Natural killer cell (primary cell): ENCODE measurements around the gene SRSF3. TPM values are rescaled to one million over a fixed set of nuclear protein-coding genes. Genes with fewer than 3 reads are reported as not detected.

Source experiments
- ATAC-seq, 3 donors: fragments of 150-1000 bp in 2 of 3; fragments of 200-7000 bp in 1 of 3; cut with Tn5 transposase; 1 replicate in 1 of 3; 2 replicates in 2 of 3; pipeline ENCODE4 v1.10.0; 2021; ENCODE audit warnings: mild to moderate bottlenecking in 2 of 3, moderate library complexity in 2 of 3
- DNase-seq, 2 donors: peaks; one replicate each; pipeline versions ENCODE4 v3.0.0 to v3.0.0-alpha.2; 2013 to 2021; ENCODE audit warnings: mixed read lengths in 1 of 2
- H3K27ac ChIP-seq: one replicate; pipeline ENCODE4 v1.5.1; 2013; ENCODE audit warnings: mild to moderate bottlenecking, low read length
- H3K27me3 ChIP-seq: one replicate; pipeline ENCODE4 v1.6.1; 2013; ENCODE audit warnings: low read length; ENCODE audit not compliant: control insufficient read depth, insufficient read depth
- H3K36me3 ChIP-seq: one replicate; pipeline ENCODE4 v1.6.1; 2013; ENCODE audit warnings: low read length; ENCODE audit not compliant: control insufficient read depth, insufficient read depth
- H3K4me1 ChIP-seq: one replicate; pipeline ENCODE4 v1.6.1; 2013; ENCODE audit warnings: low read length; ENCODE audit not compliant: control insufficient read depth, insufficient read depth
- H3K4me3 ChIP-seq: one replicate; pipeline ENCODE4 v1.5.1; 2013; ENCODE audit warnings: low read length
- H3K9me3 ChIP-seq: one replicate; pipeline ENCODE4 v1.6.1; 2013; ENCODE audit warnings: low read length; ENCODE audit not compliant: control insufficient read depth, insufficient read depth
- H3K27ac Mint-ChIP-seq, 2 donors: one replicate each; pipeline ENCODE4 v1.8.0; 2022; ENCODE audit warnings: mild to moderate bottlenecking in 2 of 2, mixed read lengths in 2 of 2, moderate library complexity in 1 of 2
- H3K27me3 Mint-ChIP-seq, 2 donors: one replicate each; pipeline ENCODE4 v1.8.0; 2022; ENCODE audit warnings: low read depth in 2 of 2, mixed read lengths in 2 of 2
- H3K36me3 Mint-ChIP-seq: one replicate; pipeline ENCODE4 v1.8.0; 2022; ENCODE audit warnings: mixed read lengths
- H3K4me1 Mint-ChIP-seq, 2 donors: one replicate each; pipeline ENCODE4 v1.8.0; 2022; ENCODE audit warnings: mixed read lengths in 2 of 2
- H3K4me3 Mint-ChIP-seq: one replicate; pipeline ENCODE4 v1.8.0; 2022; ENCODE audit warnings: mild to moderate bottlenecking, moderate library complexity, mixed read lengths
- H3K9me3 Mint-ChIP-seq, 2 donors: one replicate each; pipeline ENCODE4 v1.8.0; 2022; ENCODE audit warnings: mixed read lengths in 2 of 2
- CTCF ChIP-seq: fragments of 200-600 bp; IDR thresholded peaks from one replicate; pipeline ENCODE4 v1.8.0; 2022; ENCODE audit warnings: antibody characterized with exemption
- WGBS: methylation state at CpG from one replicate; pipeline ENCODE4 v1.1.7; 2013; ENCODE audit warnings: missing lambda C conversion rate; ENCODE audit not compliant: insufficient coverage; 5-methylcytosine and 5-hydroxymethylcytosine counted together
- intact Hi-C: fragments of 100-400 bp; cut with micrococcal nuclease; formaldehyde crosslinking; loops from one replicate; pipeline ENCODE4 v1.14.2; 2022
- total RNA-seq, 4 donors: library from RNA; stranded (reverse); fragments of 120-200 nt in 1 of 4; gene quantifications; one replicate each; pipeline versions ENCODE4 v1.2.3 to v1.2.4, GENCODE V29; 2013 to 2022

Gene SRSF3
- total RNA-seq, 3 donors from 2014 or later (not counting 1 experiment from before 2014, with no cell fraction given), result 445 to 526 (median 447) TPM

GRCh38 chr6:36577301-36577700 is 16.9 kb upstream of the SRSF3 start:
- H3K4me3 Mint-ChIP-seq, result no peak overlapping the region
- DNase-seq (no peak), ATAC-seq (no peak)
- no peak overlapping the region for H3K27ac Mint-ChIP-seq
- peaks cover 0 to 9% of the 10 kb centered on the region in 2 donors for H3K4me1 Mint-ChIP-seq
- H3K4me3 ChIP-seq, result no peak overlapping the region
- H3K9me3 ChIP-seq, result no peaks in the 10 kb centered on the region
- intact Hi-C loops, result no loop called here
- H3K4me1 ChIP-seq, result no peaks in the 10 kb centered on the region
- no peak overlapping the region for H3K27ac ChIP-seq
- H3K27me3 ChIP-seq, result no peaks in the 10 kb centered on the region
- no peaks in the 10 kb centered on the region for H3K36me3 Mint-ChIP-seq
- no peaks in the 10 kb centered on the region for H3K9me3 Mint-ChIP-seq
- no peaks in the 10 kb centered on the region for H3K27me3 Mint-ChIP-seq
- no peak for TF ChIP-seq CTCF
- WGBS, result 86% methylated on average over 1 of the region's 2 CpGs
- no peaks in the 10 kb centered on the region for H3K36me3 ChIP-seq

GRCh38 chr6:36578030-36578429 is 16.1 kb upstream of the SRSF3 start:
- ATAC-seq, result no peak
- H3K27me3 ChIP-seq, result no peaks in the 10 kb centered on the region
- H3K4me1 ChIP-seq, result no peaks in the 10 kb centered on the region
- TF ChIP-seq CTCF, result no peak
- 94% methylated on average over 5 of the region's 5 CpGs for WGBS
- H3K36me3 ChIP-seq, result no peaks in the 10 kb centered on the region
- no peak overlapping the region for H3K27ac ChIP-seq
- no peak for DNase-seq
- Mint-ChIP-seq H3K27ac (peak overlapping the region in 1 of 2 donors; percentile 20), H3K4me1 (peaks cover 0 to 9% of the 10 kb centered on the region in 2 donors), H3K4me3 (no peak overlapping the region), H3K27me3 (no peaks in the 10 kb centered on the region), H3K36me3 (no peaks in the 10 kb centered on the region), H3K9me3 (no peaks in the 10 kb centered on the region)
- H3K4me3 ChIP-seq, result no peak overlapping the region
- no peaks in the 10 kb centered on the region for H3K9me3 ChIP-seq
- intact Hi-C loops, result no loop called here

- H3K4me3 Mint-ChIP-seq, result no peak overlapping the region
- H3K4me1 Mint-ChIP-seq, result peaks cover 0 to 9% of the 10 kb centered on the region in 2 donors
- no peaks in the 10 kb centered on the region for H3K36me3 ChIP-seq
- intact Hi-C loops, result no loop called here
- no peak overlapping the region for H3K27ac ChIP-seq
- H3K27ac Mint-ChIP-seq, result peak overlapping the region in 1 of 2 donors; percentile 20
- no peak for DNase-seq
- no peaks in the 10 kb centered on the region for H3K27me3 ChIP-seq
- H3K4me3 ChIP-seq, result no peak overlapping the region
- WGBS, result 98% methylated on average over 4 of the region's 4 CpGs
- H3K27me3 Mint-ChIP-seq, result no peaks in the 10 kb centered on the region
- H3K9me3 Mint-ChIP-seq, result no peaks in the 10 kb centered on the region
- H3K36me3 Mint-ChIP-seq, result no peaks in the 10 kb centered on the region
- H3K9me3 ChIP-seq, result no peaks in the 10 kb centered on the region
- no peaks in the 10 kb centered on the region for H3K4me1 ChIP-seq
- TF ChIP-seq CTCF, result no peak
- no peak for ATAC-seq
Observed at GRCh38 chr6:36578431-36578830, 15.7 kb upstream of the SRSF3 start.

- Histone ChIP-seq H3K4me3 (no peak overlapping the region), H3K4me1 (no peaks in the 10 kb centered on the region), H3K9me3 (no peaks in the 10 kb centered on the region), H3K27ac (no peak overlapping the region), H3K27me3 (no peaks in the 10 kb centered on the region), H3K36me3 (no peaks in the 10 kb centered on the region)
- no peaks in the 10 kb centered on the region for H3K9me3 Mint-ChIP-seq
- H3K4me3 Mint-ChIP-seq, result no peak overlapping the region
- DNase-seq, result no peak
- intact Hi-C loops, result no loop called here
- H3K36me3 Mint-ChIP-seq, result no peaks in the 10 kb centered on the region
- H3K27ac Mint-ChIP-seq, result no peak overlapping the region
- TF ChIP-seq CTCF, result no peak
- H3K27me3 Mint-ChIP-seq, result no peaks in the 10 kb centered on the region
- peak in 1 of 3 donors; percentile 61 for ATAC-seq
- peaks cover 0 to 9% of the 10 kb centered on the region in 2 donors for H3K4me1 Mint-ChIP-seq
- 87% methylated on average over 4 of the region's 8 CpGs for WGBS
Observed at GRCh38 chr6:36580184-36580526, 14.0 kb upstream of the SRSF3 start.
